Measurements from ENCODE around the gene SRRM1.
"Not testable (repeated sequence)": the region's sequence is repeated elsewhere in the genome, so short reads cannot be mapped to it uniquely, and the experiment has no call there.

Gene SRRM1

GRCh38 chr1:24648919-24649318 is 5.8 kb downstream of the SRRM1 start:
- DNase-seq: no peak

GRCh38 chr1:24652382-24652781 is 9.3 kb downstream of the SRRM1 start:
- DNase-seq: no peak

GRCh38 chr1:24654010-24654409 is 10.9 kb downstream of the SRRM1 start:
- DNase-seq: no peak

GRCh38 chr1:24656046-24656445 is 12.9 kb downstream of the SRRM1 start:
- DNase-seq: no peak

GRCh38 chr1:24657781-24658180 is 14.7 kb downstream of the SRRM1 start:
- DNase-seq: no peak

GRCh38 chr1:24659166-24659904 is 16.2 kb downstream of the SRRM1 start:
- DNase-seq: no peak

- no peak for DNase-seq
Observed at GRCh38 chr1:24659993-24660665, 17.0 kb downstream of the SRRM1 start.

- DNase-seq: no peak
Observed at GRCh38 chr1:24664507-24665033, 21.5 kb downstream of the SRRM1 start.

- DNase-seq: no peak
Observed at GRCh38 chr1:24666794-24667193, 23.7 kb downstream of the SRRM1 start.

GRCh38 chr1:24671372-24671771 is 28.3 kb downstream of the SRRM1 start:
- DNase-seq: not testable (repeated sequence)

GRCh38 chr1:24672686-24673085 is 29.6 kb downstream of the SRRM1 start:
- not testable (repeated sequence) for DNase-seq

- no peak for DNase-seq
Observed at GRCh38 chr1:24673341-24673740, 30.2 kb downstream of the SRRM1 start.

- DNase-seq: not testable (repeated sequence)
Observed at GRCh38 chr1:24678421-24678820, 35.3 kb downstream of the SRRM1 start.

- no peak for DNase-seq
Observed at GRCh38 chr1:24679725-24680124, 36.6 kb downstream of the SRRM1 start.

- DNase-seq: no peak
Observed at GRCh38 chr1:24683713-24684162, 40.6 kb downstream of the SRRM1 start.

- DNase-seq: no peak
Observed at GRCh38 chr1:24688033-24688432, 44.9 kb downstream of the SRRM1 start.

- peak; percentile 31 for DNase-seq
Observed at GRCh38 chr1:24688621-24689195, 45.6 kb downstream of the SRRM1 start.

GRCh38 chr1:24691051-24691450 is 47.9 kb downstream of the SRRM1 start:
- no peak for DNase-seq

- DNase-seq: no peak
Observed at GRCh38 chr1:24692351-24692980, 49.4 kb downstream of the SRRM1 start.

- no peak for DNase-seq
Observed at GRCh38 chr1:24693827-24694379, 50.8 kb downstream of the SRRM1 start.

GRCh38 chr1:24694380-24694843 is 51.3 kb downstream of the SRRM1 start:
- DNase-seq: peak; percentile 37

GRCh38 chr1:24695202-24695974 is 52.3 kb downstream of the SRRM1 start:
- DNase-seq: no peak

Data from NCI-H2171 (cell line).